ENCODE results near the gene PRKAG2.

Gene PRKAG2

GRCh38 chr7:151675196-151675920 lies 201.6 kb downstream of the PRKAG2 start:
- DNase-seq (ENCODE audit: low spot score), result no peak

GRCh38 chr7:151674161-151674920 lies 202.6 kb downstream of the PRKAG2 start:
- DNase-seq (ENCODE audit: low spot score), result no peak

- no peak for DNase-seq (ENCODE audit: low spot score)
Measured at GRCh38 chr7:151673216-151673615, 203.7 kb downstream of the PRKAG2 start.

GRCh38 chr7:151672716-151673115 lies 204.2 kb downstream of the PRKAG2 start:
- DNase-seq (ENCODE audit: low spot score), result no peak

- no peak for DNase-seq (ENCODE audit: low spot score)
Measured at GRCh38 chr7:151671514-151671913, 205.4 kb downstream of the PRKAG2 start.

GRCh38 chr7:151669762-151670161 lies 207.2 kb downstream of the PRKAG2 start:
- DNase-seq (ENCODE audit: low spot score), result no peak

GRCh38 chr7:151666886-151667285 lies 210.0 kb downstream of the PRKAG2 start:
- no peak for DNase-seq (ENCODE audit: low spot score)

GRCh38 chr7:151665368-151665767 lies 211.5 kb downstream of the PRKAG2 start:
- no peak for DNase-seq (ENCODE audit: low spot score)

GRCh38 chr7:151664268-151664667 lies 212.6 kb downstream of the PRKAG2 start:
- no peak for DNase-seq (ENCODE audit: low spot score)

- no peak for DNase-seq (ENCODE audit: low spot score)
Measured at GRCh38 chr7:151663382-151664100, 213.4 kb downstream of the PRKAG2 start.

GRCh38 chr7:151662251-151662826 lies 214.6 kb downstream of the PRKAG2 start:
- no peak for DNase-seq (ENCODE audit: low spot score)

- no peak for DNase-seq (ENCODE audit: low spot score)
Measured at GRCh38 chr7:151661587-151661986, 215.3 kb downstream of the PRKAG2 start.

GRCh38 chr7:151660141-151660540 lies 216.8 kb downstream of the PRKAG2 start:
- DNase-seq (ENCODE audit: low spot score), result no peak

- DNase-seq (ENCODE audit: low spot score), result no peak
Measured at GRCh38 chr7:151659219-151659618, 217.7 kb downstream of the PRKAG2 start.

- no peak for DNase-seq (ENCODE audit: low spot score)
Measured at GRCh38 chr7:151658778-151659177, 218.1 kb downstream of the PRKAG2 start.

GRCh38 chr7:151657173-151657572 lies 219.7 kb downstream of the PRKAG2 start:
- no peak for DNase-seq (ENCODE audit: low spot score)

GRCh38 chr7:151655555-151655954 lies 221.4 kb downstream of the PRKAG2 start:
- DNase-seq (ENCODE audit: low spot score), result no peak

- DNase-seq (ENCODE audit: low spot score), result no peak
Measured at GRCh38 chr7:151652111-151652510, 224.8 kb downstream of the PRKAG2 start.

GRCh38 chr7:151650161-151650560 lies 226.8 kb downstream of the PRKAG2 start:
- DNase-seq (ENCODE audit: low spot score), result no peak

GRCh38 chr7:151648429-151648828 lies 228.5 kb downstream of the PRKAG2 start:
- no peak for DNase-seq (ENCODE audit: low spot score)

GRCh38 chr7:151647874-151648273 lies 229.0 kb downstream of the PRKAG2 start:
- DNase-seq (ENCODE audit: low spot score), result no peak

GRCh38 chr7:151647006-151647405 lies 229.9 kb downstream of the PRKAG2 start:
- no peak for DNase-seq (ENCODE audit: low spot score)

- no peak for DNase-seq (ENCODE audit: low spot score)
Measured at GRCh38 chr7:151645311-151645710, 231.6 kb downstream of the PRKAG2 start.

Measured in kidney capillary endothelial cell (primary cell).